Neural progenitor cell (in vitro differentiated cells): ENCODE results near the gene OR51S1. TPM values are rescaled to one million over a fixed set of nuclear protein-coding genes. Genes with fewer than 3 reads are reported as not detected.
"Not testable (repeated sequence)": the region's sequence is repeated elsewhere in the genome, so short reads cannot be mapped to it uniquely, and the experiment has no call there.

Source experiments
- DNase-seq: peaks from one replicate; pipeline ENCODE4 v3.0.0-alpha.2; 2016; ENCODE audit warnings: low spot score
- H2AFZ ChIP-seq: fragments of 200-600 bp; sonication (generic); replicated peaks from 2 replicates; pipeline ENCODE4 v1.6.1; 2016; ENCODE audit warnings: antibody characterized with exemption
- H3F3A ChIP-seq: fragments of 200-600 bp; sonication (generic); 2 replicates; pipeline ENCODE4 v1.6.1; 2016; ENCODE audit warnings: antibody characterized with exemption, low read depth
- H3K27ac ChIP-seq: fragments of 200-600 bp; sonication (generic); 2 replicates; pipeline ENCODE4 v1.5.1; 2016; ENCODE audit warnings: mild to moderate bottlenecking
- H3K27me3 ChIP-seq: fragments of 200-600 bp; sonication (generic); 2 replicates; pipeline ENCODE4 v1.6.1; 2016; ENCODE audit warnings: mild to moderate bottlenecking, moderate library complexity
- H3K36me3 ChIP-seq: fragments of 200-600 bp; sonication (generic); 2 replicates; pipeline ENCODE4 v1.5.1; 2016
- H3K4me1 ChIP-seq: fragments of 200-600 bp; sonication (generic); 2 replicates; pipeline ENCODE4 v1.6.1; 2016; ENCODE audit warnings: mixed run types
- H3K4me2 ChIP-seq: fragments of 200-600 bp; sonication (generic); 2 replicates; pipeline ENCODE4 v1.6.1; 2016
- H3K4me3 ChIP-seq: fragments of 200-600 bp; sonication (generic); 2 replicates; pipeline ENCODE4 v1.5.1; 2016
- H3K79me2 ChIP-seq: fragments of 200-600 bp; sonication (generic); 2 replicates; pipeline ENCODE4 v1.6.1; 2016; ENCODE audit warnings: low read depth
- H3K9ac ChIP-seq: fragments of 200-600 bp; sonication (generic); 2 replicates; pipeline ENCODE4 v1.6.1; 2016
- H3K9me3 ChIP-seq: fragments of 200-600 bp; sonication (generic); 2 replicates; pipeline ENCODE4 v1.5.1; 2016; ENCODE audit warnings: low read depth
- H4K20me1 ChIP-seq: fragments of 200-600 bp; sonication (generic); 2 replicates; pipeline ENCODE4 v1.6.1; 2016; ENCODE audit warnings: low read depth
- H3K27ac Mint-ChIP-seq: 3 replicates; pipeline ENCODE4 v1.8.0; 2021; ENCODE audit warnings: mixed read lengths
- H3K27me3 Mint-ChIP-seq: 2 replicates; pipeline ENCODE4 v1.8.0; 2022; ENCODE audit warnings: low read depth, mild to moderate bottlenecking, inconsistent platforms, moderate library complexity, mixed read lengths; ENCODE audit not compliant: insufficient read depth
- H3K36me3 Mint-ChIP-seq: 3 replicates; pipeline ENCODE4 v1.8.0; 2021; ENCODE audit warnings: mixed read lengths
- H3K4me1 Mint-ChIP-seq: 3 replicates; pipeline ENCODE4 v1.8.0; 2021; ENCODE audit warnings: mixed read lengths
- H3K4me3 Mint-ChIP-seq: 3 replicates; pipeline ENCODE4 v1.8.0; 2021; ENCODE audit warnings: mild to moderate bottlenecking, moderate library complexity, mixed read lengths
- H3K9me3 Mint-ChIP-seq: 3 replicates; pipeline ENCODE4 v1.8.0; 2020; ENCODE audit warnings: mixed read lengths
- CTCF ChIP-seq: fragments of 200-600 bp; sonication (generic); IDR thresholded peaks from 2 replicates; pipeline ENCODE4 v1.5.1; 2017; ENCODE audit warnings: antibody characterized with exemption, mild to moderate bottlenecking
- EZH2 ChIP-seq: fragments of 200-600 bp; sonication (generic); IDR thresholded peaks from 2 replicates; pipeline ENCODE4 v1.6.1; 2017; ENCODE audit warnings: antibody characterized with exemption, mild to moderate bottlenecking, moderate library complexity
- EZH2phosphoT487 ChIP-seq: fragments of 200-600 bp; sonication (generic); IDR thresholded peaks from 2 replicates; pipeline ENCODE4 v1.6.1; 2017; ENCODE audit warnings: antibody characterized with exemption
- total RNA-seq: library from RNA; depleted of rRNA; stranded (reverse); fragments of >200 nt; gene quantifications from 2 replicates; pipeline ENCODE4 v1.2.3, GENCODE V29; 2015; ENCODE audit warnings: low replicate concordance

The OR51S1 gene
- total RNA-seq, 1 donor from 2014 or later, result not detected

- no peak for DNase-seq
- H3K4me1 ChIP-seq, result no peaks in the 10 kb centered on the region
- no peak overlapping the region for H3K9ac ChIP-seq
These were observed 39.8 kb downstream of the OR51S1 start for GRCh38 chr11:4809246-4809645.

GRCh38 chr11:4808476-4808875 is 40.5 kb downstream of the OR51S1 start:
- Mint-ChIP-seq H3K4me1 (no peaks in the 10 kb centered on the region), H3K27me3 (no peaks in the 10 kb centered on the region), H3K9me3 (no peaks in the 10 kb centered on the region), H3K4me3 (no peak overlapping the region), H3K27ac (no peak overlapping the region), H3K36me3 (no peaks in the 10 kb centered on the region)
- Histone ChIP-seq H3K9me3 (no peaks in the 10 kb centered on the region), H3K79me2 (no peaks in the 10 kb centered on the region), H3K27me3 (no peaks in the 10 kb centered on the region), H2AFZ (no peak overlapping the region), H3K4me3 (no peak overlapping the region), H3F3A (no peaks in the 10 kb centered on the region), H4K20me1 (no peaks in the 10 kb centered on the region), H3K9ac (no peak overlapping the region), H3K4me1 (no peaks in the 10 kb centered on the region), H3K36me3 (no peaks in the 10 kb centered on the region), H3K4me2 (no peak overlapping the region), H3K27ac (no peak overlapping the region)
- no peak for DNase-seq
- TF ChIP-seq EZH2, result no peak
- no peak for TF ChIP-seq EZH2phosphoT487
- TF ChIP-seq CTCF, result no peak

More at GRCh38 chr11:4809246-4809645, 39.8 kb downstream of the OR51S1 start:
- no peak for TF ChIP-seq EZH2phosphoT487
- TF ChIP-seq EZH2, result no peak
- TF ChIP-seq CTCF, result no peak
- no peak overlapping the region for H3K4me2 ChIP-seq
- Mint-ChIP-seq H3K27ac (no peak overlapping the region), H3K36me3 (no peaks in the 10 kb centered on the region), H3K9me3 (no peaks in the 10 kb centered on the region), H3K27me3 (no peaks in the 10 kb centered on the region), H3K4me1 (no peaks in the 10 kb centered on the region), H3K4me3 (no peak overlapping the region)
- H3F3A ChIP-seq, result no peaks in the 10 kb centered on the region
- H2AFZ ChIP-seq, result no peak overlapping the region
- H3K79me2 ChIP-seq, result no peaks in the 10 kb centered on the region
- H3K4me3 ChIP-seq, result no peak overlapping the region
- H3K36me3 ChIP-seq, result no peaks in the 10 kb centered on the region
- no peaks in the 10 kb centered on the region for H3K27me3 ChIP-seq
- H3K27ac ChIP-seq, result no peak overlapping the region
- no peaks in the 10 kb centered on the region for H3K9me3 ChIP-seq
- H4K20me1 ChIP-seq, result no peaks in the 10 kb centered on the region

- Histone ChIP-seq H3K4me1 (no peaks in the 10 kb centered on the region), H3K27me3 (no peaks in the 10 kb centered on the region), H3F3A (no peaks in the 10 kb centered on the region), H3K27ac (no peak within 1 kb of the TSS), H3K9ac (no peak within 1 kb of the TSS), H3K36me3 (no peaks in the 10 kb centered on the region), H3K4me2 (no peak within 1 kb of the TSS), H4K20me1 (no peaks in the 10 kb centered on the region), H3K4me3 (no peak within 1 kb of the TSS), H2AFZ (no peak within 1 kb of the TSS), H3K79me2 (no peaks in the 10 kb centered on the region), H3K9me3 (no peaks in the 10 kb centered on the region)
- DNase-seq, result no peak
- Mint-ChIP-seq H3K27ac (no peak within 1 kb of the TSS), H3K9me3 (no peaks in the 10 kb centered on the region), H3K4me1 (peaks cover 3% of the 10 kb centered on the region), H3K4me3 (no peak within 1 kb of the TSS), H3K36me3 (no peaks in the 10 kb centered on the region), H3K27me3 (no peaks in the 10 kb centered on the region)
- TF ChIP-seq CTCF, result no peak
- no peak for TF ChIP-seq EZH2
- no peak for TF ChIP-seq EZH2phosphoT487
These were observed 44.7 kb downstream of the OR51S1 start, which contains the start of gene OR52R1 for GRCh38 chr11:4804280-4804679. OR52R1 (minus strand) TSS chr11:4804380; CDS start chr11:4804380, 0 bp downstream.

- H3K79me2 ChIP-seq, H3K4me3 ChIP-seq, H3K36me3 Mint-ChIP-seq, H3K9me3 Mint-ChIP-seq, H3K27me3 Mint-ChIP-seq, H3K27me3 ChIP-seq, H3K4me1 ChIP-seq, H3K4me2 ChIP-seq, H4K20me1 ChIP-seq, H2AFZ ChIP-seq, H3F3A ChIP-seq, H3K27ac Mint-ChIP-seq, DNase-seq, H3K9me3 ChIP-seq, H3K4me3 Mint-ChIP-seq, H3K9ac ChIP-seq, H3K27ac ChIP-seq, H3K36me3 ChIP-seq, H3K4me1 Mint-ChIP-seq: not testable (repeated sequence)
These were observed 47.7 kb downstream of the OR51S1 start for GRCh38 chr11:4801316-4801715.
